BE2C (cell line): Measurements from ENCODE around the gene FARP1.

ENCODE experiments used
- DNase-seq: peaks from one replicate; pipeline ENCODE4 v3.0.0-alpha.2; 2020
- H3K27me3 ChIP-seq: fragments of 250-450 bp; sonication (Bioruptor Pico); 2 replicates; pipeline ENCODE4 v1.5.1; 2020; ENCODE audit warnings: mild to moderate bottlenecking
- H3K36me3 ChIP-seq: fragments of 250-450 bp; sonication (Bioruptor Pico); 2 replicates; pipeline ENCODE4 v1.5.1; 2020; ENCODE audit warnings: mild to moderate bottlenecking
- H3K4me1 ChIP-seq: fragments of 250-450 bp; sonication (Bioruptor Pico); 2 replicates; pipeline ENCODE4 v1.5.1; 2020
- H3K4me3 ChIP-seq: 2 replicates; pipeline ENCODE4 v1.5.1; 2011; ENCODE audit warnings: low read depth, low read length
- H3K9me3 ChIP-seq: fragments of 250-450 bp; sonication (Bioruptor Pico); 2 replicates; pipeline ENCODE4 v1.5.1; 2020
- TF ChIP-seq, protein P1 (sequence below): IDR thresholded peaks from 2 replicates; pipeline ENCODE4 v1.5.1; 2012; ENCODE audit warnings: mild to moderate bottlenecking, low read depth, low read length

FARP1 gene

DNA sequence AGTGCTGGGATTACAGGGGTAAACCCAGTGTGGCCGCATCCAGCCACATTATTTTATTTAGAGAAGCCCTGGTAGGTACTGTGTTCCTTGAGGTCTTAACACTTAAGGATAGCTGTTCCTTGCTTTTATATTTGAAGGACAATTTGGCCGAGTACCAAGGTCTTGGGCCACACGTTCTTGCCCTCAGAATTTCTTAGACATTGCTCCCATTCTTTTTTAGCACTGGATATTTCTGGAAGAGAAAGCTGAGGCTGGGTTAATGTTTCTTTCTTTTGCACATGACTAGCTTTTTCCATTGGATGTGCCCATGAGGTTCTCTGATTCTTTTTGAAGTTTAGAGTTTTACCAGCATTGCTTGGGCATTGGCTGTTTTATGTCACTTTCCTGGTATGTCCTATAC, 39.7 kb downstream of the FARP1 start:
- no peak for DNase-seq
- Histone ChIP-seq H3K36me3 (no peaks in the 10 kb centered on the region), H3K9me3 (no peaks in the 10 kb centered on the region), H3K27me3 (no peaks in the 10 kb centered on the region), H3K4me3 (no peak overlapping the region), H3K4me1 (peaks cover 4% of the 10 kb centered on the region)
- TF ChIP-seq, protein P1, sequence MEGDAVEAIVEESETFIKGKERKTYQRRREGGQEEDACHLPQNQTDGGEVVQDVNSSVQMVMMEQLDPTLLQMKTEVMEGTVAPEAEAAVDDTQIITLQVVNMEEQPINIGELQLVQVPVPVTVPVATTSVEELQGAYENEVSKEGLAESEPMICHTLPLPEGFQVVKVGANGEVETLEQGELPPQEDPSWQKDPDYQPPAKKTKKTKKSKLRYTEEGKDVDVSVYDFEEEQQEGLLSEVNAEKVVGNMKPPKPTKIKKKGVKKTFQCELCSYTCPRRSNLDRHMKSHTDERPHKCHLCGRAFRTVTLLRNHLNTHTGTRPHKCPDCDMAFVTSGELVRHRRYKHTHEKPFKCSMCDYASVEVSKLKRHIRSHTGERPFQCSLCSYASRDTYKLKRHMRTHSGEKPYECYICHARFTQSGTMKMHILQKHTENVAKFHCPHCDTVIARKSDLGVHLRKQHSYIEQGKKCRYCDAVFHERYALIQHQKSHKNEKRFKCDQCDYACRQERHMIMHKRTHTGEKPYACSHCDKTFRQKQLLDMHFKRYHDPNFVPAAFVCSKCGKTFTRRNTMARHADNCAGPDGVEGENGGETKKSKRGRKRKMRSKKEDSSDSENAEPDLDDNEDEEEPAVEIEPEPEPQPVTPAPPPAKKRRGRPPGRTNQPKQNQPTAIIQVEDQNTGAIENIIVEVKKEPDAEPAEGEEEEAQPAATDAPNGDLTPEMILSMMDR = no peak

- H3K9me3 ChIP-seq = no peaks in the 10 kb centered on the region
- DNase-seq = no peak
- H3K4me3 ChIP-seq = no peak overlapping the region
- H3K36me3 ChIP-seq = no peaks in the 10 kb centered on the region
- H3K27me3 ChIP-seq = no peaks in the 10 kb centered on the region
- peaks cover 15% of the 10 kb centered on the region for H3K4me1 ChIP-seq
- TF ChIP-seq, protein P1 = no peak
These were observed 41.9 kb downstream of the FARP1 start for GRCh38 chr13:98184792-98185191.

- no peak for DNase-seq
- H3K9me3 ChIP-seq = no peaks in the 10 kb centered on the region
- no peak overlapping the region for H3K4me3 ChIP-seq
- peaks cover 27% of the 10 kb centered on the region for H3K4me1 ChIP-seq
- TF ChIP-seq, protein P1 = no peak
- no peaks in the 10 kb centered on the region for H3K36me3 ChIP-seq
- H3K27me3 ChIP-seq = no peaks in the 10 kb centered on the region
These were observed 44.5 kb downstream of the FARP1 start for GRCh38 chr13:98187155-98187964.

- no peak for DNase-seq
- H3K27me3 ChIP-seq = no peaks in the 10 kb centered on the region
- H3K36me3 ChIP-seq = no peaks in the 10 kb centered on the region
- H3K9me3 ChIP-seq = no peaks in the 10 kb centered on the region
- no peak overlapping the region for H3K4me3 ChIP-seq
- TF ChIP-seq, protein P1 = no peak
- H3K4me1 ChIP-seq = peaks cover 27% of the 10 kb centered on the region
These were observed 45.0 kb downstream of the FARP1 start for GRCh38 chr13:98187965-98188261.

- H3K27me3 ChIP-seq = no peaks in the 10 kb centered on the region
- no peak for DNase-seq
- TF ChIP-seq, protein P1 = no peak
- H3K4me3 ChIP-seq = no peak overlapping the region
- peaks cover 34% of the 10 kb centered on the region for H3K4me1 ChIP-seq
- H3K9me3 ChIP-seq = no peaks in the 10 kb centered on the region
- H3K36me3 ChIP-seq = no peaks in the 10 kb centered on the region
These were observed 45.8 kb downstream of the FARP1 start for GRCh38 chr13:98188544-98189166.

- Histone ChIP-seq H3K4me1 (peaks cover 34% of the 10 kb centered on the region), H3K27me3 (no peaks in the 10 kb centered on the region), H3K4me3 (no peak overlapping the region), H3K9me3 (no peaks in the 10 kb centered on the region), H3K36me3 (no peaks in the 10 kb centered on the region)
- DNase-seq = peak; percentile 55
- TF ChIP-seq, protein P1 = 0 out of 2 replicates have a peak, but pooled peaks have one; percentile 21
These were observed 47.1 kb downstream of the FARP1 start for GRCh38 chr13:98189841-98190505.
